Left lung (tissue), 10 donors: Measurements from ENCODE around the gene DCDC1. TPM values are rescaled to one million over a fixed set of nuclear protein-coding genes. Genes with fewer than 3 reads are reported as not detected.

Experiments
- ATAC-seq: fragments of 200-7000 bp; cut with Tn5 transposase; one replicate; pipeline ENCODE4 v1.9.1; 2020; ENCODE audit warnings: moderate library complexity
- DNase-seq, 4 donors: peaks; one replicate each; pipeline ENCODE4 v3.0.0-alpha.2; 2013 to 2020
- H3K27ac ChIP-seq, 2 donors: fragments of 200-600 bp; sonication (generic) in 1 of 2; one replicate each; pipeline versions ENCODE4 v1.5.0 to v1.8.0; 2020 to 2021
- H3K27me3 ChIP-seq, 2 donors: fragments of 200-600 bp; sonication (generic) in 1 of 2; one replicate each; pipeline versions ENCODE4 v1.5.0 to v1.8.0; 2020 to 2021
- H3K36me3 ChIP-seq, 2 donors: fragments of 200-600 bp; sonication (generic) in 1 of 2; one replicate each; pipeline versions ENCODE4 v1.5.0 to v1.8.0; 2020 to 2021
- H3K4me1 ChIP-seq, 2 donors: fragments of 200-600 bp; one replicate each; pipeline ENCODE4 v1.8.0; 2021
- H3K4me3 ChIP-seq, 2 donors: fragments of 200-600 bp; sonication (generic) in 1 of 2; one replicate each; pipeline versions ENCODE4 v1.5.0 to v1.8.0; 2020 to 2021; ENCODE audit warnings: mild to moderate bottlenecking in 1 of 2
- H3K9me3 ChIP-seq, 2 donors: fragments of 200-600 bp; sonication (generic) in 1 of 2; one replicate each; pipeline versions ENCODE4 v1.5.0 to v1.8.0; 2020 to 2021
- CTCF ChIP-seq, 2 donors: fragments of 200-600 bp; sonication (generic) in 1 of 2; IDR thresholded peaks; one replicate each; pipeline versions ENCODE4 v1.5.0 to v1.8.0; 2021; ENCODE audit warnings: antibody characterized with exemption in 2 of 2
- intact Hi-C, 2 donors: fragments of 100-400 bp; cut with DNase I; formaldehyde crosslinking; loops; one replicate each; pipeline versions ENCODE4 v1.11.2 to v1.14.2; 2022
- polyA plus RNA-seq, 6 donors: library from polyadenylated mRNA; unstranded; fragments of 120-200 nt; gene quantifications; one replicate each; pipeline ENCODE4 v1.2.1, GENCODE V29; 2013; ENCODE audit not compliant: insufficient read length in 6 of 6
- total RNA-seq, 2 donors: library from RNA; stranded (reverse); fragmentation: NEBNext Ultra II Directional; extraction: Animal tissue kit (Norgen Biotek cat#: 25700); gene quantifications; one replicate each; pipeline ENCODE4 v1.2.1, GENCODE V29; 2021
- donor health status: DM: no; HTN: yes; CAD: no.
- donor health status: DM: no; HTN: no; CAD: no.

Gene DCDC1
- total and polyA plus RNA-seq, 8 donors: 0.09 to 3.3 (median 2.0) TPM

- ATAC-seq (no peak), DNase-seq (no peak)
- intact Hi-C loops: loop anchor here in 1 of 2 donors (10.0 kb wide), 1 partner anchor 572 kb away; no protein-coding TSS in a partner anchor
- H3K36me3 ChIP-seq: no peaks in the 10 kb centered on the region
- no peak for TF ChIP-seq CTCF (IDR thresholded peaks at IDR 0.05)
- H3K4me1 ChIP-seq: no peaks in the 10 kb centered on the region
- H3K27ac ChIP-seq: no peak overlapping the region
- H3K9me3 ChIP-seq: no peaks in the 10 kb centered on the region
- H3K27me3 ChIP-seq: no peaks in the 10 kb centered on the region
- H3K4me3 ChIP-seq: no peak overlapping the region
Observed at GRCh38 chr11:30917266-30917665, 452.3 kb downstream of the DCDC1 start.

- TF ChIP-seq CTCF (IDR thresholded peaks at IDR 0.05): no peak
- Histone ChIP-seq H3K27me3 (no peaks in the 10 kb centered on the region), H3K27ac (no peak overlapping the region), H3K4me3 (no peak overlapping the region), H3K36me3 (no peaks in the 10 kb centered on the region), H3K9me3 (no peaks in the 10 kb centered on the region), H3K4me1 (no peaks in the 10 kb centered on the region)
- DNase-seq (no peak), ATAC-seq (no peak)
- intact Hi-C loops: loop anchor here in 1 of 2 donors (10.0 kb wide), 1 partner anchor 572 kb away; no protein-coding TSS in a partner anchor
Observed at GRCh38 chr11:30916764-30917163, 452.8 kb downstream of the DCDC1 start.

GRCh38 chr11:30914143-30914762, 455.3 kb downstream of the DCDC1 start:
- no peaks in the 10 kb centered on the region for H3K4me1 ChIP-seq
- no peak overlapping the region for H3K27ac ChIP-seq
- TF ChIP-seq CTCF (IDR thresholded peaks at IDR 0.05): peak in 1 of 2 donors; percentile 60
- no peaks in the 10 kb centered on the region for H3K9me3 ChIP-seq
- H3K4me3 ChIP-seq: no peak overlapping the region
- ATAC-seq (peak; percentile 81), DNase-seq (peak; percentile 46 to 81 (median 62))
- intact Hi-C loops: loop anchor here in 1 of 2 donors (10.0 kb wide), 1 partner anchor 569 kb away; no protein-coding TSS in a partner anchor
- no peaks in the 10 kb centered on the region for H3K36me3 ChIP-seq
- H3K27me3 ChIP-seq: no peaks in the 10 kb centered on the region

- no peaks in the 10 kb centered on the region for H3K4me1 ChIP-seq
- no peaks in the 10 kb centered on the region for H3K27me3 ChIP-seq
- no peaks in the 10 kb centered on the region for H3K9me3 ChIP-seq
- H3K4me3 ChIP-seq: no peak overlapping the region
- H3K27ac ChIP-seq: no peak overlapping the region
- TF ChIP-seq CTCF (IDR thresholded peaks at IDR 0.05): no peak
- DNase-seq (no peak), ATAC-seq (no peak)
- intact Hi-C loops: loop anchor here in 1 of 2 donors (10.0 kb wide), 1 partner anchor 566 kb away; no protein-coding TSS in a partner anchor
- no peaks in the 10 kb centered on the region for H3K36me3 ChIP-seq
Observed at GRCh38 chr11:30911247-30911646, 458.3 kb downstream of the DCDC1 start.

GRCh38 chr11:30908857-30909256, 460.7 kb downstream of the DCDC1 start:
- Histone ChIP-seq H3K4me1 (no peaks in the 10 kb centered on the region), H3K4me3 (no peak overlapping the region), H3K9me3 (no peaks in the 10 kb centered on the region), H3K36me3 (no peaks in the 10 kb centered on the region), H3K27me3 (no peaks in the 10 kb centered on the region), H3K27ac (no peak overlapping the region)
- DNase-seq (no peak), ATAC-seq (no peak)
- TF ChIP-seq CTCF (IDR thresholded peaks at IDR 0.05): no peak
- intact Hi-C loops: no loop called here
